OCI-LY7 (cell line): ENCODE results near the gene KRIT1. TPM values are rescaled to one million over a fixed set of nuclear protein-coding genes. Genes with fewer than 3 reads are reported as not detected.
"Not testable (repeated sequence)": the region's sequence is repeated elsewhere in the genome, so short reads cannot be mapped to it uniquely, and the experiment has no call there.

Experiments used
- BruUV-seq: library from RNA; stranded (reverse); fragments of 400-500 nt; replicated peaks from 2 replicates; lab custom pipeline; 2021; lab: Mats Ljungman, UMichigan
- CTCF ChIA-PET: fragments of 300-600 bp; sonication (Branson Sonifier 250); formaldehyde crosslinking; loops from one replicate; lab custom pipeline; 2022; ENCODE audit warnings: antibody characterized with exemption; ENCODE audit not compliant: unreplicated experiment; lab: Charles Lee
- POLR2A ChIA-PET: fragments of 300-600 bp; sonication (Branson Sonifier 250); formaldehyde crosslinking; loops from one replicate; lab custom pipeline; 2022; ENCODE audit warnings: antibody characterized with exemption; lab: Charles Lee
- DNase-seq: peaks from one replicate; pipeline ENCODE4 v3.0.0-alpha.2; 2015; ENCODE audit warnings: low spot score
- H2AFZ ChIP-seq: fragments of 200-600 bp; sonication (generic), shearing (Covaris generic); 2 replicates; pipeline ENCODE4 v1.6.1; 2014; ENCODE audit warnings: mild to moderate bottlenecking, antibody characterized with exemption, low read length, moderate library complexity
- H3K27ac ChIP-seq: fragments of 200-600 bp; sonication (generic); 2 replicates; pipeline ENCODE4 v1.5.1; 2014; ENCODE audit warnings: mixed run types, low read depth, mild to moderate bottlenecking, moderate library complexity, low read length, inconsistent platforms; ENCODE audit not compliant: poor library complexity, severe bottlenecking
- H3K36me3 ChIP-seq: fragments of 200-600 bp; sonication (generic); 2 replicates; pipeline ENCODE4 v1.6.1; 2014; ENCODE audit warnings: mild to moderate bottlenecking, antibody characterized with exemption, low read length, moderate library complexity, mixed read lengths; ENCODE audit not compliant: insufficient read depth
- H3K4me1 ChIP-seq: fragments of 200-600 bp; sonication (generic); 2 replicates; pipeline ENCODE4 v1.5.1; 2014; ENCODE audit warnings: mild to moderate bottlenecking, low read length; ENCODE audit not compliant: insufficient read depth, poor library complexity, severe bottlenecking
- H3K4me2 ChIP-seq: fragments of 200-600 bp; sonication (generic); 2 replicates; pipeline ENCODE4 v1.6.1; 2014; ENCODE audit warnings: mild to moderate bottlenecking, low read length
- H3K4me3 ChIP-seq: fragments of 200-600 bp; sonication (generic); 2 replicates; pipeline ENCODE4 v1.5.1; 2014; ENCODE audit warnings: mild to moderate bottlenecking, low read depth, low read length; ENCODE audit not compliant: poor library complexity, severe bottlenecking
- H3K79me2 ChIP-seq: fragments of 200-600 bp; sonication (generic); 2 replicates; pipeline ENCODE4 v1.6.1; 2016; ENCODE audit warnings: low read depth, mild to moderate bottlenecking, low read length, moderate library complexity, mixed read lengths; ENCODE audit not compliant: insufficient read depth
- H3K9me2 ChIP-seq: fragments of 200-600 bp; sonication (generic); 2 replicates; pipeline ENCODE4 v1.6.1; 2016; ENCODE audit warnings: mild to moderate bottlenecking, low read length, mixed read lengths; ENCODE audit not compliant: insufficient read depth
- H3K9me3 ChIP-seq: fragments of 200-600 bp; sonication (generic); 2 replicates; pipeline ENCODE4 v1.6.1; 2014; ENCODE audit warnings: mild to moderate bottlenecking, mixed run types, low read length, mixed read lengths
- H4K20me1 ChIP-seq: fragments of 200-600 bp; sonication (generic); 2 replicates; pipeline ENCODE4 v1.6.1; 2014; ENCODE audit warnings: mild to moderate bottlenecking, antibody characterized with exemption, low read length, moderate library complexity, mixed read lengths; ENCODE audit not compliant: insufficient read depth
- EZH2phosphoT487 ChIP-seq: fragments of 200-600 bp; sonication (generic); IDR thresholded peaks from 2 replicates; pipeline ENCODE4 v1.6.1; 2018; ENCODE audit warnings: low read depth, borderline replicate concordance, mild to moderate bottlenecking, mixed run types, antibody characterized with exemption, low read length, moderate library complexity, mixed read lengths
- intact Hi-C: fragments of 100-400 bp; cut with micrococcal nuclease; formaldehyde crosslinking; loops from one replicate; pipeline ENCODE4 v1.10.0; 2022; ENCODE audit not compliant: unreplicated experiment
- total RNA-seq, 2 experiments: library from RNA; depleted of rRNA in 1 of 2; stranded (reverse); fragments of >200 nt in 1 of 2; shearing (Covaris generic) in 1 of 2; gene quantifications; 2 replicates each; pipeline ENCODE4 v1.2.3, GENCODE V29; 2014 to 2022
- TF ChIP-seq, protein P1 (sequence below): fragments of 200-600 bp; sonication (generic); conservative IDR thresholded peaks from 2 replicates; pipeline ENCODE4 v1.5.1; 2014; ENCODE audit warnings: mild to moderate bottlenecking, antibody characterized with exemption, low read length, moderate library complexity, mixed read lengths

KRIT1 gene
- total RNA-seq, 2 experiments from 2014 or later: 44.8 to 50.0 TPM

DNA sequence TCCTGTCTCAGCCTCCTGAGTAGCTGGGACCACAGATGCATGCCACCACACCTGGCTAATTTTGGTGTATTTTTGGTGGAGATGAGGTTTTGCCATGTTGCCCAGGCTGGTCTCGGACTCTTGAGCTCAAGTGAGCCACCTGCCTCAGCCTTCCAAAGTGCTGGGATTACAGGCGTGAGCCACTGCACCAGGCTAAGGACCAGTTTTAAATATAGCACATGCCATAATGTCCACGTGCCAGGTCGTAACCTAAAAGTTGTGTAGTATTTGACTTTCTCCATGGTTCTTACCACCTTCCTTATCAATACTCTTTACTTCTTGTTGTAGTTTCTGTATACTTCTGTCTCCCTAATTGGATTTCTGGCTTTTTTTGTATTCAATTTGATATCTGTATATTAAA is 13.3 kb upstream of the KRIT1 start:
- DNase-seq: no peak
- BruUV-seq: no TSS peak
- Histone ChIP-seq H3K4me3 (no peak overlapping the region), H3K9me2 (no peaks in the 10 kb centered on the region), H3K4me1 (peaks cover 15% of the 10 kb centered on the region), H3K79me2 (peaks cover 77% of the 10 kb centered on the region), H3K4me2 (no peak overlapping the region), H4K20me1 (no peaks in the 10 kb centered on the region; the same call in 1 of the 2 replicates), H3K9me3 (peaks cover 26% of the 10 kb centered on the region; the same call in 1 of the 2 replicates), H2AFZ (no peak overlapping the region), H3K27ac (no peak overlapping the region), H3K36me3 (peaks cover 35% of the 10 kb centered on the region)
- POLR2A ChIA-PET: interaction anchor here (1.3 to 1.5 kb wide), 2 partner anchors 9 to 33 kb away, joined by 3 read pairs; no protein-coding TSS in a partner anchor
- TF ChIP-seq, protein P1, sequence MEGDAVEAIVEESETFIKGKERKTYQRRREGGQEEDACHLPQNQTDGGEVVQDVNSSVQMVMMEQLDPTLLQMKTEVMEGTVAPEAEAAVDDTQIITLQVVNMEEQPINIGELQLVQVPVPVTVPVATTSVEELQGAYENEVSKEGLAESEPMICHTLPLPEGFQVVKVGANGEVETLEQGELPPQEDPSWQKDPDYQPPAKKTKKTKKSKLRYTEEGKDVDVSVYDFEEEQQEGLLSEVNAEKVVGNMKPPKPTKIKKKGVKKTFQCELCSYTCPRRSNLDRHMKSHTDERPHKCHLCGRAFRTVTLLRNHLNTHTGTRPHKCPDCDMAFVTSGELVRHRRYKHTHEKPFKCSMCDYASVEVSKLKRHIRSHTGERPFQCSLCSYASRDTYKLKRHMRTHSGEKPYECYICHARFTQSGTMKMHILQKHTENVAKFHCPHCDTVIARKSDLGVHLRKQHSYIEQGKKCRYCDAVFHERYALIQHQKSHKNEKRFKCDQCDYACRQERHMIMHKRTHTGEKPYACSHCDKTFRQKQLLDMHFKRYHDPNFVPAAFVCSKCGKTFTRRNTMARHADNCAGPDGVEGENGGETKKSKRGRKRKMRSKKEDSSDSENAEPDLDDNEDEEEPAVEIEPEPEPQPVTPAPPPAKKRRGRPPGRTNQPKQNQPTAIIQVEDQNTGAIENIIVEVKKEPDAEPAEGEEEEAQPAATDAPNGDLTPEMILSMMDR: no peak
- no peak for TF ChIP-seq EZH2phosphoT487
- CTCF ChIA-PET: no interaction called here
- intact Hi-C loops: no loop called here

DNA sequence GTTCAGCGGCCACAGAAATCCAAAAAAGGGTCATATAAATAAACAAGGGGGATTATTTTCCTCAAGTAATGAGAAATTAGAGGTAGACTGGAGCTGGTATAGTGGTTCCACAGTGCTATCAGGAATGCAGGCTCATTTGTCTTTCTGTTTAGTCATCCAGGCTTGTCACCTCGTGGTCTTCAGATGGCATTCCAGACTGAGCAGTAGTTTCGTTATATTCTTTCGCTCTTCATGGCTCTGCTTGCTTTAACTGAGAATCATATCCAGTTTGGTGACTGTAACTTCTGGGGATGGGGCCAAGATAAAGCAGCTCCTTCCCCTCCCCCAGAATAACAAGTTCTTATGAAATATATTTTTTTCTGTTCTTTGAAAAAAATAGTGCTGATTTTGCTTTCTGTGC is 9.6 kb upstream of the KRIT1 start:
- peaks cover 47% of the 10 kb centered on the region for H3K36me3 ChIP-seq
- intact Hi-C loops: no loop called here
- BruUV-seq: no TSS peak
- H2AFZ ChIP-seq: no peak overlapping the region
- H4K20me1 ChIP-seq: no peaks in the 10 kb centered on the region; the same call in 1 of the 2 replicates
- no peak overlapping the region for H3K27ac ChIP-seq
- POLR2A ChIA-PET: interaction anchor here (0.6 kb wide), 2 partner anchors 8 to 121 kb away, joined by 3 to 4 read pairs; no protein-coding TSS in a partner anchor
- no peaks in the 10 kb centered on the region for H3K9me2 ChIP-seq
- no peak overlapping the region for H3K4me3 ChIP-seq
- H3K4me2 ChIP-seq: no peak overlapping the region
- CTCF ChIA-PET: interaction anchor here (0.6 kb wide), 1 partner anchor 11 kb away, joined by 3 read pairs; no protein-coding TSS in a partner anchor
- DNase-seq: no peak
- peaks cover 26% of the 10 kb centered on the region; the same call in 1 of the 2 replicates for H3K9me3 ChIP-seq
- H3K79me2 ChIP-seq: peaks cover 95% of the 10 kb centered on the region
- H3K4me1 ChIP-seq: peaks cover 15% of the 10 kb centered on the region
- TF ChIP-seq, protein P1: no peak
- TF ChIP-seq EZH2phosphoT487: no peak

DNA sequence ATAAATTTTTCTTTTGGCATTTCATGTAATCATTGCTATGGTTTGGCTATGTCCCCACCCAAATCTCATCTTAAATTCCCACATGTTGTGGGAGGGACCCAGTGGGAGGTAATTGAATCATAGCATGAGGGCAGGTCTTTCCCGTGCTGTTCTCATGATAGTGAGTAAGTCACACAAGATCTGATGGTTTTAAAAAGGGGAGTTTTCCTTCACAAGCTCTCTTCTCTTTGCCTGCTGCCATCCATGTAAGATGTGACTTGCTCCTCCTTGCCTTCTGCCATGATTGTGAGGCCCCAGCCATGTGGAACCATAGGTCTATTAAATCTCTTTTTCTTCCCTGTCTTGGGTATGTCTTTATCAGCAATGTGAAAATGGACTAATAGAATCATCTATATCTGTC is 9.1 kb upstream of the KRIT1 start:
- Histone ChIP-seq H3K79me2 (peaks cover 95% of the 10 kb centered on the region), H3K9me3 (peaks cover 26% of the 10 kb centered on the region; the same call in 1 of the 2 replicates), H3K4me1 (peaks cover 12% of the 10 kb centered on the region), H3K36me3 (peaks cover 45% of the 10 kb centered on the region)
- H3K9me2 ChIP-seq, H4K20me1 ChIP-seq, CTCF ChIA-PET, H3K27ac ChIP-seq, H3K4me2 ChIP-seq, BruUV-seq, H3K4me3 ChIP-seq, intact Hi-C loops, H2AFZ ChIP-seq, DNase-seq: not testable (repeated sequence)
- POLR2A ChIA-PET: interaction anchor here (0.6 to 1.0 kb wide), 2 partner anchors 8 to 31 kb away, joined by 3 to 7 read pairs; no protein-coding TSS in a partner anchor
